ENCODE data around the gene RAPGEF4.

DNA sequence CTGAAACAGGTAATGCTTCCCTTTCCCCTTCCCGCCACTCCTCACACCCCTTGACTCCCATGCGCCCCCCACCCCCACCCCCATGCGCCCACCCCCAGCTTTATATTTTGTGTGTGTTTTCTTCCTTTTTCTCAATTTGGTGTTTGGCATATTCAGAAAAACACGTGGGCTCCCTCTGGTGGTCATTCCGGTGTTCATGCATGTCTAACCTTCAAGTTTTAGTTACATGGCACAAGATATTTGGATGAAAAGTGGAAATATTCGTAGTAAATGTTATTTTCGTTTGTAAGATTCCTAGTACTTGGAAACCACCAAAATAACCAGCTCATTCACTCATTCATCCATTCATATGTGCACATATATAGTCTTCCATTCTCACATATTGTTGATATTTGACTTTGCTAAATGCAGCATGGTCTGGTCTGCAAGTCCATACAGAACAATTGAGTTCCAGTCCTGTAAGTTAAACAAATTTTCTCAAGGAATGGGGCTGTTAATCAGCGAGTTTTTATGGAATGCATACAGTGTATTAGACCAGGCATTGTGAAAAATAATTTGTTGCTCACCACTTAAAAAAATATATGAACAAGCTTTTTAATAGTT is 196.4 kb downstream of the RAPGEF4 start:
- TF ChIP-seq CTCF (IDR thresholded peaks at IDR 0.05; ENCODE audit: low read depth, low read length, poor library complexity, severe bottlenecking) = peak; percentile 77
- TF ChIP-seq EZH2phosphoT487 (IDR thresholded peaks at IDR 0.05; ENCODE audit: borderline replicate concordance, low read length) = no peak
